CD4-positive, alpha-beta T cell treated with Interleukin-15 for 1 hour (primary cell): ENCODE measurements around the gene VSIG10L2.
"Not testable (repeated sequence)": the region's sequence is repeated elsewhere in the genome, so short reads cannot be mapped to it uniquely, and the experiment has no call there.

Source experiments
- DNase-seq: peaks from one replicate; pipeline ENCODE4 v3.0.0-alpha.2; 2020

The VSIG10L2 gene

GRCh38 chr11:125974284-125974683 lies 28.4 kb downstream of the VSIG10L2 start:
- DNase-seq = no peak

GRCh38 chr11:125975634-125976033 lies 29.8 kb downstream of the VSIG10L2 start:
- DNase-seq = no peak

DNA sequence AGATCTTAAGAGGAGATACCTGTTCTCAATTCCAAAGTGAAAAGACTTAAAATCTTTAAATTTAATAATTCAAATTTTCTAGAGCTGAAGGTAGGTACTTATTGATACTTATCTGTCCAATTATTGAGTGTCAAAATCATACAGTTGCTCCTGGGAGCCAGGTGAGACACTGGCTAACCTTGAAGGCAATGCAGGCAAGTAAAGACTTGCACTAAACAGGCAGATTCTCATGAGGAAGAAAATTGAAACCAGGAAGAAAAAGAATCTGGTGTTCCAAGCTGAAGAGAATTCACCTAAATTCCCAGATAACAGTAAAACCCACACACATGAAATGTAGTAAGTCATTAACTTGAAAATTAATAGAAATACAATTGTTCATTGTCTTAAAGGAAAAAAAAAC lies 30.3 kb downstream of the VSIG10L2 start:
- DNase-seq = no peak

DNA sequence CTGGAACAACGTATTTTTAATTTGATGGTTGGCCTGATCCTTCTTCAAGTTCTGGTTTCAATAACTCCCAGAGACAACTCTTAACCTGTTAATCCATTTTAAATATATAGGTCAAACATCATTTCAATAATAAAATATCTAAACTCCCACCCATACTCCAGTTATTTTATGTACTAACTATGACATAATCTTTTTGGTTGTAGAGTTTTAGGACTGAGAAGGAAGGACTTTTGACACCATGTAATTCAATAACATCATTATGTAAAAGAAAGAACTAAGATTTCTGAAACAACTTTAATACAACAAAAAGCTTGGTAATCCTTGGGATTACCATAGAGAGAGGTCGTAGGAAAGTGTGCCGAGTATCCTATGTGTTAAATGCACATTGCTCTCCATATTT lies 31.5 kb downstream of the VSIG10L2 start:
- DNase-seq = no peak

- no peak for DNase-seq
These were observed 32.4 kb downstream of the VSIG10L2 start for GRCh38 chr11:125978181-125978716.

- DNase-seq = no peak
These were observed 33.0 kb downstream of the VSIG10L2 start for GRCh38 chr11:125978778-125979407.

GRCh38 chr11:125979511-125979910 lies 33.7 kb downstream of the VSIG10L2 start:
- no peak for DNase-seq

DNA sequence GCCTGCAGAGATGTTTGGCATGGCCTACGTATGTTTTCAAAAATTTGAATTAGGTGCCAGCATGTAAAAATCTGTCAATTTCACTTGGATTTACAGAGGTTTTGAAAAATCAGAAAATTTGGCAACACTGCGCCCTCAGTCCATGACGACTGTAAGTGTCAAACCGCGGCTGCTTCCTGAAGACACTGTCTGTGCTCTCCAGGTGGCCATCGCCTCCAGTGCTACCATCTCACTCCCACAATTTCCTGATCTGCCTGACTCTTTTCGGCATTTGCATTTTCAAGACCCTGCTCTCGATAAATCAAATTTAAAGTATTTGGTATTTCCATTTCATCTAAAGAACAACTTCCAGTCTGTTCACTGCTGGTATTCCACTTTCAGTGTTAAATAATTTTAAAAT lies 34.6 kb downstream of the VSIG10L2 start:
- no peak for DNase-seq

DNA sequence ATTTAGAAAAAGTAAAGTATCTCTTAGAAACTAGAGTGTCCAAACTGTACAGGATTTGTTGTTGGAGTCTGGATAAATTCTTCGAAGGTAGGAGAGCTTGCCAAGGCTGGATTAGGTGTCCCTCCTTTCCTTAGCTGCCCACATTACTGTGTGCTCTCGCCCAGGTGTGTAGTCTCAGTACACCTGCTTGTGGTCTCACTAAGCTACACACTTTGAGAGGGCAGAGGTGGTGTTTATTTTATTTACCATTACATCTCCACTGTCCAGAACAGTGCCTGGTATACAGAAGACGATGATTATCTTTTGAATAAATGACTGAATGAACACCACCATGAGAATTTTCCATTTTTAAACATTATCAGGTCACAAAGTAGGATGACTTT lies 36.5 kb downstream of the VSIG10L2 start:
- no peak for DNase-seq

GRCh38 chr11:125985956-125986355 lies 40.1 kb downstream of the VSIG10L2 start:
- not testable (repeated sequence) for DNase-seq

DNA sequence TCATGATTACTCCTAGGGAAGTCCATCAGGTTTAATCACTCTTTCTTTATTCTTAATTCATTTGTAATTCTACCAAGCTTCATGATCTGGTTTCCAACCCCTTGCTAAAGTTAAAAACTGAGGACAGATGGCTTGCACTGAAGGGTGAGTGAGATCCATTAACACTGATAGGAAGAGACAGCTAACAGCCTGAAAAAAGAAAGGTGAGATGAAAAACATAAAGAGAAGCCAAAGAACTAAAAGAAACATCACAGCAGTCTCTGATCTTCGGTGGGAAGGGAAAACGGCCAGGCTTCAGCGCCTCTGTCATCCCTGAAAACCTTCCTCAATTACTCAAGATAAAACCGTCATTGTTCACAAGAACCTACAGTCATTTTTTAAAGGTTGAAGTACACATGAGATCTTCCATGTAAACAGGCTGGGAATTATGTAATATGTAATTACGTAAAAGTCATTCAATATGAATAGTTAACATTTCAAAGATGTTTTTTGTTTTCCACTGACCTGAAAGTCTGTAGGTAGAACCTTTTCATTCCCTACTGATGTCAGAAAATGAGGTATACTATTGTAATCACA lies 41.3 kb downstream of the VSIG10L2 start:
- no peak for DNase-seq

GRCh38 chr11:125990244-125990643 lies 44.4 kb downstream of the VSIG10L2 start:
- no peak for DNase-seq

GRCh38 chr11:125992893-125993292 lies 47.0 kb downstream of the VSIG10L2 start:
- DNase-seq = no peak

- DNase-seq = no peak
These were observed 48.7 kb downstream of the VSIG10L2 start for GRCh38 chr11:125994509-125994908.

DNA sequence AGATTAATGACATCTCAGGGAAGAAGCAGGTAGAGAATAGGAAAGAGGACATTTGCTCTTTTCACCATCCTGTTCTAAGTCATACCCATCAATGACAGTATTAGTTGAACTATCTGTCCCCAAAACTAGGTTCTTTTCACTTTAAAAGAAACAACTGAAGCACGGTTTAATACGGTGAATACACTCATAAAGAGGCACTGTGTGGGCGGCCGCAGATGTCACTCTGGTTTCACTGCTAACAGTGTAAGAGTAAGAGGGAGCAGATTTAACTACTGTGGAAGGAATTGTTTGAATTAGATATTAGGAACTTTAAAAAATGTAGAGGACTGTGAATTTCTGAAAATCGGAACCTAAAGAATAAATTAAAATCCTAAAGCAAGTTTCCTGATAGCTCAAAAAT lies 49.5 kb downstream of the VSIG10L2 start:
- no peak for DNase-seq

DNA sequence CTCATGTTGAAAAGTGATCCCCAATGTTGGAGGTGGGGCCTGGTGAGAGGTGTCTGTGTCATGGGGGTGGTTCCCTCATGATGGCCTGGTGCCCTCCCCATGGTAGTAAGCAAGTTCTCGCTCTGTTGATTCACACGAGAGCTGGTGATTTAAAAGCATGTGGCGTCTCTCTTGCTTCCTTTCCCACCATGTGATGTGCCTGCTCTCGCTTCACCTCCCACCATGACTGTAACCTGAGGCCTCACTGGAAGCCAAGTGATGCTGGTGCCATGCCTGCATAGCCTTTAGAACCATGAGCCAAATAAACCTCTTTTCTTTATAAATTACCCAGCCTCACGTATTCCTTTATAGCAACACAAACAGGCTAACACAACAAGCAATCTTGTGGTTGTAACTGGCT lies 52.4 kb downstream of the VSIG10L2 start:
- DNase-seq = no peak

DNA sequence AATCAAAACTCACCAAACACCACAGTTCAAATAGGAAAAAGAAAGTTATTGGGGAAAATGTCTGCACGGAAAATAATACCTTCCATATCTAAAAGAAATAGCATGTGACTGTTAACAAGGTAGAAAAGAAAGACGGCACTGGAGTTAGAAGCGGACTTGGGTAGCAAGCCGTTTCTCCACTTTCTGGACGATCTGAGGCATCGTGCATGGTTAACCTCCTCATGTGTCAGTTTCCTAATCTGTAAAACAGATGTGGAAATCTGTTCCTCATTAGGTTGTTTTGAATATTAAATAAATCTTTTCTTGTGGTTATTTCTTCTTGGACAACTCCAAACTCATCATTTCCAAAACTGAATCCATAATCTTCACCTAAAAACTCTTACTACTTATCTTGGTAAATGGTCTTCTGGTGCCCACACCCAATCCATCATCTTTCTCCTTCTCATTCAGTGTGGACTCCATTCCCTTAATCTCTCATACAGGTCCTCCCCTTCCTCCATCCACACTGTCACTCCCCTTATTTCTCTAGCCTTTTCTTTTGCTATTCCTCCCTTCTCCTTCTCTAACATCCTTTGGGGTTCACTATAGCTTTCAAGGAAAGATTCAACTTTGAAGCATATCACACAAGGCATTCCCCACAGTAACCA lies 53.5 kb downstream of the VSIG10L2 start:
- no peak for DNase-seq

GRCh38 chr11:126002181-126002580 lies 56.3 kb downstream of the VSIG10L2 start:
- DNase-seq = no peak
